SK-N-MC (cell line): ENCODE results near the gene RHBDD2.
"Not testable (repeated sequence)": the region's sequence is repeated elsewhere in the genome, so short reads cannot be mapped to it uniquely, and the experiment has no call there.

ENCODE experiments used
- DNase-seq: peaks from one replicate; pipeline ENCODE4 v3.0.0-alpha.2; 2011; ENCODE audit warnings: low read depth, low spot score
- H3K27ac ChIP-seq: fragments of 200-600 bp; sonication (generic); 2 replicates; pipeline ENCODE4 v1.5.1; 2016; ENCODE audit warnings: mixed run types
- H3K36me3 ChIP-seq: fragments of 200-600 bp; sonication (generic); 2 replicates; pipeline ENCODE4 v1.6.1; 2017; ENCODE audit warnings: antibody characterized with exemption, low read length, mixed read lengths; ENCODE audit not compliant: insufficient read depth
- H3K4me3 ChIP-seq: fragments of 200-600 bp; sonication (generic); 2 replicates; pipeline ENCODE4 v1.5.1; 2016
- H3K9ac ChIP-seq: fragments of 200-600 bp; sonication (generic); 2 replicates; pipeline ENCODE4 v1.8.0; 2017; ENCODE audit warnings: mixed run types, mixed read lengths; ENCODE audit not compliant: insufficient read length
- H3K9me3 ChIP-seq: fragments of 200-600 bp; sonication (generic); 2 replicates; pipeline ENCODE4 v1.6.1; 2017; ENCODE audit warnings: low read depth, mild to moderate bottlenecking, antibody characterized with exemption, low read length, moderate library complexity, mixed read lengths
- EZH2 ChIP-seq: fragments of 200-600 bp; sonication (generic); IDR thresholded peaks from one replicate; pipeline ENCODE4 v1.6.1; 2017; ENCODE audit warnings: antibody characterized with exemption
- FOXP2 ChIP-seq: optimal IDR thresholded peaks from 2 replicates; pipeline ENCODE3; 2011; ENCODE audit warnings: mild to moderate bottlenecking, moderate library complexity; ENCODE audit not compliant: insufficient read depth; ENCODE audit errors: extremely low read length, control extremely low read depth
- POLR2AphosphoS5 ChIP-seq: IDR thresholded peaks from 2 replicates; pipeline ENCODE4 v1.6.1; 2012; ENCODE audit warnings: mild to moderate bottlenecking, low read depth, low read length, borderline replicate concordance

RHBDD2 gene

DNA sequence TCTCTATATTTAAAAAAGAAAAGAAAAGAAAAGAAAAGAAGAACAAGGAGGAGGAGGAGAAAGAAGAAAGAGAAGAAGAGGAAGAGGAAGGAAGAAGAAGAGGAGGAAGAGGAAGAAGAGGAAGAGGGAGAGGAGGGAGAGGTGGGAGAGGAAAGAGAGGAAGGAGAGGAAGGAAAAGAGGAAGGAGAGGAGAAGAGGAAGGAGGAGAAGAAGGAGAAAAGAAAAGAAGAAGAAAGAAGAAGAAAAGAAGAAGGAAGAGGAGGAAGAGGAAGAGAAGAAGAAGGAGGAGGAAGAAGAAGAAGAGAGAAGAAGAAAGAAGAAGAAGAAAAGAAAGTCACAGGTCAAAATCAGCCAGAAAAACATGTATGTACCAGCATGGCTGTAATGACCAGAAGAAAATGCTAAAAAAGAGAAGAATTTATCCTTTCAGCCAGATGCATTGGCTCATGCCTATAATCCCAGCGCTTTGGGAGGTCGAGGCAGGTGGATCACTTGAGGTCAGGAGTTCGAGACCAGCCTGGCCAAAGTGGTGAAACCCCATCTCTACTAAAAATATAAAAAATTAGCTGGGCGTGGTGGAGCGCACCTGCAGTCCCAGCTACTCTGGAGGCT lies 30.8 kb downstream of the RHBDD2 start:
- TF ChIP-seq EZH2: no peak
- no peak for TF ChIP-seq FOXP2
- TF ChIP-seq POLR2AphosphoS5: no peak
- no peak overlapping the region for H3K4me3 ChIP-seq
- H3K27ac ChIP-seq: no peak overlapping the region
- no peak for DNase-seq
- no peaks in the 10 kb centered on the region for H3K36me3 ChIP-seq
- H3K9me3 ChIP-seq: no peaks in the 10 kb centered on the region
- H3K9ac ChIP-seq: no peak overlapping the region

DNA sequence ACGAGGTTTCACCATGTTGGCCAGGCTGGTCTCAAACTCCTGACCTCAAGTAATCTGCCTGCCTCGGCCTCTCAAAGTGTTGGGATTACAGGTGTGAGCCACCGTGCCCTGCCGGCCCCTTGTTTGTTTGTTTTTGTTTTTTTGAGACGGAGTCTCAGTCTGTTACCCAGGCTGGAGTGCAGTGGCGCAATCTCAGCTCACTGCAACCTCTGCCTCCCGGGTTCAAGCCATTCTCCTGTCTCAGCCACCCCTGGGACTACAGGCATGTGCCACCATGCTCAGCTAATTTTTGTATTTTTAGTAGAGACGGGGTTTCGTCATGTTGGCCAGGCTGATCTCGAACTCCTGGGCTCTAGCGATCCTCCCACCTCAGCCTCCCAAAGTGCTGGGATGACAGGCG lies 32.4 kb downstream of the RHBDD2 start:
- not testable (repeated sequence) for H3K9me3 ChIP-seq, H3K27ac ChIP-seq, DNase-seq, H3K4me3 ChIP-seq, H3K9ac ChIP-seq, H3K36me3 ChIP-seq

DNA sequence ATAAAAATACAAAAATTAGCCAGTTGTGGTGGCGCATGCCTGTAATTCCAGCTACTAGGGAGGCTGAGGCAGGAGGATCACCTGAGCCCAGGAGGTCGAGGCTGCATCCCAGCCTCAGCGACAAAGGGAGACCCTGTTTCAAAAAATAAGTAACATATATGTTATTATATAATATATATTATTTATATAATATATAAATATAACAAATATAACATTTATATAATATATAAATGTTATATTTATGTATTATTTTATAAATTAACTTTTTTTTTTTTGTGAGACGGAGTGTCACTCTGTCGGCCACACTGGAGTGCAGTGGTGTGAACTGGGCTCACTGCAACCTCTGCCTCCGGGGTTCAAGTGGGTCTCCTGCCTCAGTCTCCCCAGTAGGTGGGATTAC lies 34.6 kb downstream of the RHBDD2 start:
- no peak overlapping the region for H3K4me3 ChIP-seq
- DNase-seq: no peak
- H3K9me3 ChIP-seq: no peaks in the 10 kb centered on the region
- H3K9ac ChIP-seq: no peak overlapping the region
- H3K36me3 ChIP-seq: no peaks in the 10 kb centered on the region
- no peak overlapping the region for H3K27ac ChIP-seq
- TF ChIP-seq EZH2 (no peak), FOXP2 (no peak), POLR2AphosphoS5 (no peak)

DNA sequence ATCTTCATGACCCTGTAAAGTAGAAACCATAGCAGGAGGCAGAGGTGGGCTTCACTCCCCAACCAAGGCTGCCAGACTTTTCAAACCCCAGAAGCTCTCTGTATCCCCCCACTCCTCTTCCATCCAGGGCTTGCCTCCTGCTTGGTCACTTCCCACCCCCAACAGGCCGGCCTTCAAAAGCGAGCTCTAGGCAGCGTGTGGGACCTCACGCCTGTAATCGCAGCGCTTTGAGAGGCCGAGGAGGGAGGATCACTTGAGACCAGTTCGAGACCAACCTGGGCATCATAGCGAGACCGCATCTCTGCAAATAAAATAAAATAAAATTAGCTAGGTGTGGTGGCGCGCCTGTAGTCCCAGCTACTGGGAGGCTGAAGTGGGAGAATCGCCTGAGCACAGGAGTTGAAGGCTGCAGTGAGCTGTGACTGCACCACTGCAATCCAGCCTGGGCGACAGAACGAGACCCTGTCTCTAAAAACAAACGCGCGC lies 35.4 kb downstream of the RHBDD2 start:
- Histone ChIP-seq H3K9ac (peak overlapping the region; percentile 80), H3K4me3 (peak overlapping the region; percentile 96), H3K9me3 (no peaks in the 10 kb centered on the region), H3K27ac (no peak overlapping the region), H3K36me3 (no peaks in the 10 kb centered on the region)
- no peak for DNase-seq
- TF ChIP-seq FOXP2: no peak
- no peak for TF ChIP-seq EZH2
- no peak for TF ChIP-seq POLR2AphosphoS5

DNA sequence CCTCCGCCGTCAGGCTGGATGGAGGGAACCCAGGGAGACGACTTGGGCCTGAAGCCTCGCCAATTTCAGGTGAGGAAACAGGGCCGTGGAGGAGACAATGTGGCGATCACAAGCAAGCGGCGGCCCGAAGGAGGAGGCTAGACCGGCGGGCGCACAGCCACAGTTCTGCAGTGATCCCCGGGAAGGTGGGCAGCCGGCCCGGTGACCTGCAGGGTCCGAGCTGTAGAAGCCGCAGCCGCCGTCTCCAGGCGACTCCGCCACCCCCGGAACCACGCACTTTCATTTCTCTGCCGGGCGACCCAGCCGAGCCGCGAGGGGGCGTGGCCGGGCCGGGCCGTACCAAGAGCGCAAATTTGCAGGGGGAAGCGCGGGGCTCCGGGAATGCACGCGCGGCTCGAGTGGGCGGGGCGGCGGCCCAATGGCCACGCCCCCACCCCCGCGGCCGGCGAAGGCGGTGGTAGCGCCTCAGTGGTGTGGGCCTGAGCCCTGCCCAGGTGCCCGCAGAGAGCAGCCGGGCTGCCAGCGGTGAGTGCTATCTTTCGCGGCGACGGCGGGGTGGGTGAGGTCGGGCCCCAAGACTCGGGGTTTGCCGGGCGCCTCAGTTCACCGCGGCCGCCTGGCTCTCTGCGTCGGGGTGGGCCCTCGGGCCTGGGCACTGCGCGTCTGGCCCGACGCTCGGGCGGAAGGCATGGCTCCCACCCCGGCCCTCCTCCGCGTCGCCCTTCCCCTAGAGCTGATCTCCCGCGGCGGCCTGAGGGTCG lies 36.0 kb downstream of the RHBDD2 start, which contains the start of gene POR:
Gene POR (plus strand): TSS at position 501 of the 761 bp plus-strand sequence. CDS start 38,847 bp downstream, outside the sequence.
- Histone ChIP-seq H3K27ac (no peak within 1 kb of the TSS), H3K36me3 (no peaks in the 10 kb centered on the region), H3K4me3 (peak within 1 kb of the TSS; percentile 96), H3K9me3 (no peaks in the 10 kb centered on the region), H3K9ac (peak within 1 kb of the TSS; percentile 84)
- peak; percentile 100 for TF ChIP-seq POLR2AphosphoS5
- TF ChIP-seq EZH2: no peak
- TF ChIP-seq FOXP2: peak; percentile 32
- DNase-seq: no peak

DNA sequence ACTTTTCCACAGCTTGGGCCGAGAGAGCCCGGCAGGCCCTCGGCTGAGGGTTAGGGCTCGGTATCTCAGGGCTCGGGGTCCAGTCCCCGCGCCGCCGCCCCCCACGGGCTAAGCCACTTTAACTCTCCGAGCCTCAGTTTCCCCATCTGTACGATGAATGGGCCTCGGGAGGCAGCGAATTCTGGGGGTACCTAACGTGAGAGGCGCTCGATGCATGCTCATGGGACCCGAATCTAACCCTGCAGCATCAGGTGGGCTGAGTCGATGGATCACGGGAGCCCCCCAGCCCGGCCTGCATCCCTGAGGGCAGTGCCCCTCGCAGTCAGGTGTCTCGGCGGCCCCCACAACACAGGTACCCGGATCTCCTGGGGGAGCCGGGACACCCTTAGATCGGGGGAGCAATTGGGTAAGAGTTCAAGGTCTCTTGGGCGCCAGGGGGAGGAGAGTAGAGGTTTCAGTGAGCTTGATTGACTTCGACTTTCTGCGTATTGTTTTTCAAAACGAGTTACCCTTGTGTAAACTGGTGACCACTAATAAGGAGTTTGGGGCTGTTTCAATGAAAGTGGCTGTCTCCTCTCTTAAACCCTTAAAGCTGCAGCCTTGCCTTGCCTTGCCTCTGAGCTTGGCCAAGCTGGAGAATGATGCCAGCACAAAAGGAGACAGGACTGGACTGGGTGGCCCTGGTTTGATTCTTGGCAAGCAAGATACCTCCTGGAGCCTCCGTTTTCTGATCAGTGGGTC lies 36.8 kb downstream of the RHBDD2 start:
- no peak for DNase-seq
- H3K27ac ChIP-seq: no peak overlapping the region
- H3K36me3 ChIP-seq: no peaks in the 10 kb centered on the region
- H3K9me3 ChIP-seq: no peaks in the 10 kb centered on the region
- no peak for TF ChIP-seq POLR2AphosphoS5
- TF ChIP-seq FOXP2: no peak
- TF ChIP-seq EZH2: no peak
- peak overlapping the region; percentile 84 for H3K9ac ChIP-seq
- H3K4me3 ChIP-seq: peak overlapping the region; percentile 96

DNA sequence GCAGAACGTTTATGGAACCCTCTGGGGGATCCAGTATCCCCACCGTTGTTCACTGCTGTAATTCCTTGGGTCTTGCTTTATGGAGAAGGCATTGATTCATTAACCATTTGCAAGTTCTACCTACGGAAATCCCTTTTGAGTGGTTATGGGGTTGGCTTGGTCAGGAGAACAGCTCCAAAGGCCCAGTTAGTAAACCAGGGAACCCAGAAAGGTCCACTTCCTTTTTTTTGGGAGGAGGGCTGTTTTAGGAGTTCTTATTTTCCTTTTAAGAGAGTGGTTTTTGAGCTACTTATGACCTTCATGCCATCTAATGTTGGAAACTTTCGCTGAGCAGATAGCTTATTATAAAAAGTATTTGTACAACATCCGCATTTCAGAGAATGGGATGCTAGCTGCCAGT lies 37.4 kb downstream of the RHBDD2 start:
- H3K9ac ChIP-seq: peak overlapping the region; percentile 84
- no peak overlapping the region for H3K27ac ChIP-seq
- TF ChIP-seq EZH2 (no peak), FOXP2 (no peak), POLR2AphosphoS5 (no peak)
- no peaks in the 10 kb centered on the region for H3K36me3 ChIP-seq
- DNase-seq: no peak
- peak overlapping the region; percentile 96 for H3K4me3 ChIP-seq
- H3K9me3 ChIP-seq: no peaks in the 10 kb centered on the region
